DMS79 treated with DMSO at 0.1 percent for 48 hours (cell line): Measurements from ENCODE around the gene PTPRR.
"Not testable (repeated sequence)": the region's sequence is repeated elsewhere in the genome, so short reads cannot be mapped to it uniquely, and the experiment has no call there.

ENCODE experiments used
- DNase-seq: peaks from one replicate; lab custom pipeline; 2025; lab: John Stamatoyannopoulos, UW

PTPRR gene

GRCh38 chr12:70840656-70841350 is 79.7 kb downstream of the PTPRR start:
- DNase-seq, result no peak

GRCh38 chr12:70839544-70839943 is 81.0 kb downstream of the PTPRR start:
- no peak for DNase-seq

GRCh38 chr12:70838127-70838526 is 82.4 kb downstream of the PTPRR start:
- no peak for DNase-seq

- DNase-seq, result no peak
These were observed 83.5 kb downstream of the PTPRR start for GRCh38 chr12:70837026-70837425.

GRCh38 chr12:70835948-70836347 is 84.6 kb downstream of the PTPRR start:
- no peak for DNase-seq

GRCh38 chr12:70831543-70831942 is 89.0 kb downstream of the PTPRR start:
- no peak for DNase-seq

- no peak for DNase-seq
These were observed 90.1 kb downstream of the PTPRR start for GRCh38 chr12:70830221-70831061.

GRCh38 chr12:70829070-70829469 is 91.5 kb downstream of the PTPRR start:
- DNase-seq, result no peak

- no peak for DNase-seq
These were observed 92.2 kb downstream of the PTPRR start for GRCh38 chr12:70828351-70828750.

GRCh38 chr12:70826156-70826555 is 94.4 kb downstream of the PTPRR start:
- no peak for DNase-seq

GRCh38 chr12:70824511-70824910 is 96.0 kb downstream of the PTPRR start:
- no peak for DNase-seq

GRCh38 chr12:70823182-70823976 is 97.2 kb downstream of the PTPRR start:
- no peak for DNase-seq

GRCh38 chr12:70822412-70822811 is 98.1 kb downstream of the PTPRR start:
- DNase-seq, result no peak

GRCh38 chr12:70815971-70816391 is 104.6 kb downstream of the PTPRR start:
- no peak for DNase-seq

- no peak for DNase-seq
These were observed 105.5 kb downstream of the PTPRR start for GRCh38 chr12:70815056-70815455.

GRCh38 chr12:70813559-70813958 is 107.0 kb downstream of the PTPRR start:
- DNase-seq, result no peak

GRCh38 chr12:70812136-70812535 is 108.4 kb downstream of the PTPRR start:
- DNase-seq, result no peak

- DNase-seq, result no peak
These were observed 110.7 kb downstream of the PTPRR start for GRCh38 chr12:70809887-70810286.

GRCh38 chr12:70807993-70808392 is 112.5 kb downstream of the PTPRR start:
- DNase-seq, result not testable (repeated sequence)

- no peak for DNase-seq
These were observed 113.7 kb downstream of the PTPRR start for GRCh38 chr12:70806827-70807226.

GRCh38 chr12:70806043-70806442 is 114.5 kb downstream of the PTPRR start:
- no peak for DNase-seq

GRCh38 chr12:70798016-70798783 is 122.3 kb downstream of the PTPRR start:
- no peak for DNase-seq
